A172 (cell line): ENCODE measurements around the gene LIMS2. TPM values are rescaled to one million over a fixed set of nuclear protein-coding genes. Genes with fewer than 3 reads are reported as not detected.

Experiments
- DNase-seq: peaks from one replicate; pipeline ENCODE4 v3.0.0-alpha.2; 2015; ENCODE audit warnings: low spot score
- total RNA-seq: library from RNA; depleted of rRNA; stranded (reverse); fragments of >200 nt; shearing (Covaris generic); gene quantifications from 2 replicates; pipeline ENCODE4 v1.2.3, GENCODE V29; 2014

Gene LIMS2
- total RNA-seq, 1 experiment from 2014 or later = 13.8 TPM

DNA sequence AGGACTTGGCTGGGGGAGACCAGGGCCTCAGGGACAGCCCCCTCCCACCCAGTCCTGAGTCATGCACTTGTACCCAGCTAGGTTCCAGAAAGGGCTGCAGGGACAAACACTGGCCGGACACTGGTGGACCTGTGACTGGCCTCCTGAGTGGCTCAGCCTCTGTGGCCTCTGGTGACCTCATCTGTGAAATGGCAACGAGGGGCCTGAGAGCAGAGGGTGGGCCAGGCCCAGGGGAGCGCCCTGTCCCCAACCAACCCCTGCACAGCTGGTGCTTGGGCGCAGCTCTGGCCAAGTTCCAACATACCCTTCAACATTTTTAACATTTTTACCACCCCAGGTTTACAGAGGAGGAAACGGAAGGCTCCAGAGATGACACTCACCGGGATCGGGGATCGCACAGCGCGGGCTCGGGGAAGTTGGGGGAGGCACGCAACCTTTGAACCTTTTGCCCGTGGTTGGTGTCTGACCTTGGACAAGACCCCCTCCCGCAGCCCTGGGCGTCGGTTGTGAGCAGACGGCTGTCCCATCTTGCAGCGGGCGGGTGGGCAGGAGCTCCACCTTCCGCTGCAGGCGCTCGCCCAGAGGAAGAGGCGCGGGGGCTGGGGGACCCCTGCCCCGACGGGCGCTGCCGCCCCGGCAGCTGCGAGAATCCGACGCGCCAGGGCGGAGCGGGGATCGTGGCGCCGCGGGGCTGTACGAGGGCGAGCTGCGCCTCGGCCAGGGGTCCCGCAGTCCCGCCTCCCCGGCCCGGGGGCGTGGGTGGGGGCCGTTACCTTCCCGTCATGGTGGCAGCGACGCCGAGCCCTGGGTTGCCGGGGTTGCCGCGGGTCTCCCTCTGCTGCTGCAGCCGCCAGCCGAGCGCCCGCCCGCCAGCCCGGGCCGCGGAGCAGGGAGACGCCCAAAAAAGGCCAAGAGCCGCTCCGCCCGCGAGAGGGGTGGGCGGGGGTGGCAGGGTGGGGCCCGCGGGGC is 805 bp downstream of the LIMS2 start:
- DNase-seq = peak; percentile 25

DNA sequence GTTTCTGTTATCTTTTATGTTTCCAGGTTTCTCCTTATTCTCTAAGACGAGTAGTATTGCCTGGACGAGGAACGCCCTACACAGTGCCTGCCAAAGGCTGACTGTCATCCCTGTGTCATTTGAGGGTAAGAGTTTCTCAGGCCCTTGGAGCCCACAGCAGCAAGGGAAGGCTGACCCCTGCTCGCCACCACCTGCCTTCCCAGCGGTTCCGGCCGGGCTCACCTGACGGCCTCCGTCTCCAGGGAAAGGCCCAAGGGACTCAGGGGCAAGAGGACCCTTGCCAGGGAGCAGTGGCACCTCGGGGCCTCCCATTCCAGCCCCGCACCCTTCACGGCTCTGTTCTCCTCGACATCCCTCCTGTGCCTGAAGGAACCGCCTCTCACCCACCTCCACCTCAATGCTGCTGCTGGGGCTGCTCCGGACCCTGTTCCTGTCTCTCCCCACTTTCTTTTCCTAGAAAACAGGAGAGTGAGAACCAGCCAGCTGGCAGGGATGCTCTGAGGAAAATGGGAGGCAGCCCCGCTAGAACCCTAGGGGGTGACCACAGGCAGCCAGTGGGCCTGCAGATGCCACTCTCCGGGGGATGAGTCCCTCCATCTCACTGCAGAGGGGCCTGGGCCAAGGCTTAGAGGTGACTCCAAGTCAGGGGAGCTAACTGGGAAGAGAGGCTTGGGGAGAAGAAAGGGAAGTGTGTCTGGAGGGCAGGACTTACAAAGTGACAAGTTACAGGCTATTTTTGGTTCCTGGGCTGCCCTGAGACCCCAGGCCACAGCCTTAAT is 1.9 kb downstream of the LIMS2 start:
- no peak for DNase-seq

DNA sequence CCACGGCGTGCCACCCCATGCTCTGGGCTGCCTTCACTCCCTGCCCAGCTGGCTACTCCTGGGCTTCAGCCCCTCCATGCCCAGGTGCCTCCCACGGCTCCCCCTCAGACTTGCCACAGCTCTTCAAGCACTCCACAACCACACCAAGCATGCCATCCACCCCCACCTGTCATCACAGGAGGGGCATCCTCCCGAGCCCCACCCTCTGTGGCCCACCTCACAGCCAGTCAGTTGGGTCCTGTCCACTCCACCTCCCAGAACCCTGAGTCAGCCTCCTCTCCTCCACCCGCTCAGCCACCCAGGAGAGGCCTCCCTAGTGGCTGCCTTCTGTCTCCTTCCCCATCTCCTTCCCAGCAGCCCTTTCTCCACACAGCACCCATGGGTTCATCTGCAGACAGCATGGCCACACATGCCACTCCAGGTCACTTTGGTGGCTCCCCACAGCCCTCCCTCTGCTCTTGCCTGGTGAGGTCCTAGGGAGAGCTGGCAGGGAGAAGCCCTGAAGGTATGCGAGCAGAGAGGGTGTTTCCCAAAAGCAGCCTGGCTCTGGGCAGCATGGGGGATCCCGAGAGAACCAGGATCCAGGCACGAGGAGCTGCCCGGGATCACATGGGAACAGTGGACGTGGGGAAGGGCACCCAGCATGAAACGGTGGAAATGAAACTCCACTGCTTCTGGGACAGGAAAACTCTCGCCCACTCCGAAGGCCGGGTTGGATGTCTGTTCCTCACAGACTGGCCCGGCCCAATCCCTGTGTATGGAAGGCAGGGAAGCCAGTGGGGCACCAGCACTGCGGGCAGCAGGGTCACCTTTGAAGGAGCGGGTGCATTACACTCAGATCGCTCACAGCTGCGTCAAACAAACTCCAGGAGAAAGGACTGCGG is 2.7 kb downstream of the LIMS2 start:
- no peak for DNase-seq

DNA sequence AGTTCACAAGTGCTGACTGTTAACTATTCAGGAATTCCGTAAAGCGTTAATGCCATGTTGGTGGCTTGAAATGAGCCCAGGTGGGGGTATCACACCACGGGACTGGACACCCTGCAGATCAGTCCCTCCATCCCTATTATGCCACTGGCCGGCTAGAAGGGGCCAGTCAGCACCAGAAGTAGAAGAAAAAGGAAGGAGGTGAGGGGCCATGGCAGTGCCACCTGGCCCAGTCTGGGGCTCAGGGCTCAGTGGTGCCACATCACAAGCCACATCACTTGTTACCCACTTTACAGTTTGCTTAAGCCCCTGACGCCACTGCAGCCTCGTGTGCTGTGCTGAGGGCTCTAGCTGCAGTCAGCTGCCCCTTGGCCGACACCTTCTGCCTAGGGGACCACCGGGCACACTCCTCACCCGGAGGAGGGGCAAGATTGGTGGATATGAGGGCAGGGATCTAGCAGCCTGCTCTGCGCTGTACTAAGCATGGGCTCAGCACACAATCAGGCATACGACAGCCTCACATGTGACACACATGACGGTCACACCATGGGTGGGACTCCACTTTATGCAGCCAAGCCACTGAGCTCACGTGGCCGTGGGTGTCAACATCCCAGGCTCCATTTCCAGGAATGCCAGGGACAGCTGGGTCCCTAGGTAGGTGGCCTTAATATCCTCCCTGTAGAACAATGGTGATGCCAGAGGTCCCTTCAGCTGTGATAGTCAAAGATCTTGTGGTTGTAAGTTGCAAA is 3.6 kb downstream of the LIMS2 start:
- DNase-seq = no peak

DNA sequence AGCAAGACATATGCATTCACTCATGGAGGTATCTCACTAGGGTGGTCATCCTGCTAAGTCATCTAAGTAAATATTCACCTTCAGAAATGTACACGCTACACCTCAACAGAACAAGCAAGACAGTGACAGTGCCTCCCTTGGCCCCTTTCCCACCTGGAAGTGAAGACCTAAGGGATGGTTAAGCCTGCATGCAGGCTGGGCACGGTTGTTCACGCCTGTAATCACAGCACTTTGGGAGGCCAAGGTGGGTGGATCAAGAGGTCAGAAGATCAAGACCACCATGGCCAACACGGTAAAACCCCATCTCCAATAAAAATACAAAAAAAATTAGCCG is 4.4 kb downstream of the LIMS2 start:
- DNase-seq = no peak

DNA sequence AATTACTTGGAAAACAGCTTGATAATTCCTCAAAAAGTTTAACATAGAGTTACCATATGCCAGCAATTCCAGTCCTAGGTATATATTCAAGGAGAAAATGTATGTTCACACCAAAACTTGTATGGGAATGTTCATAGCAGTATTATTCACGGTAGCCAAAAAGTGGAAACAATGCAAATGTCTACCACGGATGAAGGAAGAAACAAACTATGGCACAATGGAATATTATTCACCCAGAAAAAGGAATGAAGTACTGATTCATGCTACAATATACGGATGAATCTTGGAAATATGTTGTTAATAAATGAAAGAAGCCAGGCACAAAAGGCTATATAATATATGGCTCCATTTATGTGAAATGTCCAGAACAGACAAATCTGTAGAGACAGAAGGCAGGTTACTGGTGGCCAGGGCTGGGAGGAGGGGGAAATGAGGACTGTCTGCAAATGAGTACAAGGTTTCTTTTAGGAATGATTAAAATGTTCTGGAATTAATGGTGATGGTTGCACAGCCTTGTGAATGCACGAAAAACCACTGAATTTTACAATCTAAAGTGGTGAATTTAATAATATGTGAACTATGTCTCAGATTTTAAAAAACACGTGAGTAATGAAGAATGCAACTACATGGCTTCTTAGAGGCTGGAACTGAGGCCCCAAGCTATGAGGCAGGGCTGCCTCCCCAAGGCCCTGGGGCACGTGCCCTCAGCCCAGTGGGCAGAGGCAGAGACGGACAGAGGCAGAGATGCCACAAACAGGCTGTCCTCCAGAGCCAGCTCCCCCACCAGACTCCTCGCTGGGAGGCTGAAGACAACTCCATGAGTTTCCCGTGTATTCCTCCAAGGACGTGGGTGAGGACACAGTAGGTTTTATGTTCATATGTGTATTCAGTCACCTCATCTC is 5.0 kb downstream of the LIMS2 start:
- DNase-seq = no peak

DNA sequence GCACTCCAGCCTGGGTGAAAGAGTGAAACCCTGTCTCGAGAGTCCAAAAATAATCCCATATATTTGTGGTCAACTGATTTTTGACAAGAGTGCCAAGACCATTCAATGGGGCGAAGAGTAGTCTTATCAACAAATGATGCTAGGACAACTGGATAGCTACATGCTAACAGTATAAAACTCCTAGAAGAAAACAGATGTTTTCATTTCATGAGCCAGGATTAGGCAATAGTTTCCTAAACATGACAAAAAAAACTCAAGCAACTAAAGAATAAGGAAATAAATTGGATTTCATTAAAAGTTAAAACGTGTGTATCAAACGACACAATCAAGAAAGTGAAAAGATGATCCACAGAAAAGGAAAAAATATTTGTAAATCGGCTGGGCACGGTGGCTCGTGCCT is 6.3 kb downstream of the LIMS2 start:
- DNase-seq = no peak

DNA sequence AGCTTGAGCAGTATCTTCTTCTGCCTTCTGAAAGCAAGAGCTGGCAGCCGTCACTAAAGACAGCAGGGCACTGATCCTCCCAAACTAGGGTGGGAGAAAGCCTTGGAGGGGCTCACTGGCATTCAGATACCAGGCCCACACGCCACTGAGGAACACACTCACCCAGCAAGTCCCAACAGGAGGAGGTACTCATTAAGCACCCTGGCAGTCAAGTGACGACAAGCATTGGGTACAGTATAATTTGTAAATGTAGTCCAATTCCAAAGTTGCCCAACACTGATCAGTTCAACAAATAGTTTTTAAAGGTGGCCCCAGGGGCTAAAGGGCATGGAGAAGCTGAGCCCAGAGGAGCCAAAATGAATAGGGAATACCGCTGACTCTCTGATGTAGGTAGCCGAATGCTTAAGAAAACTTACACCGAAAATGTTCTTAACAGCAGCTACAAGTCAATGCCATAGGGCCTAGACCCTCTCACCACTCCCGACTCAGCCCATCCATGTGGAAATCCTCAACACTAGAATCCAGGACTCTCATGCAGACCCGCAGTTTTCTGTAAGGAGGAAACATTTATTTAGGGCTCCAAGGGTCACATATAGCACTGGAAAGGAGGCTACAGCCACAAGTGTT is 9.9 kb downstream of the LIMS2 start:
- DNase-seq = no peak

DNA sequence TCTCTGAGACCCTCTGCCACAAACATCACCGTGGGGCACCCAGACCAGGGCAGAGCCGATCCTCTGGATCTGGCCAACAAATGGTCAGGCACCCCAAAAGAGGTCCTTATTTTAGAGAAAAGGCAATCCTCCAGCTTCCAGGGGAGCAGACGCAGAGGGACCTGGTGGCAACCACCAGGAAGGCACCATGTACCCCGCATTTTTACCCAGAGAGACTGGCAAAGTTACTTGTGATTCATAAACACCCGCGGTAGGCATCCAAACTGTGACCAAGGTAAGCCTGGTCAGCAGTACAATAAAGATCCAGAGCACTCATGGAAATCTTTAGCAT is 10.5 kb downstream of the LIMS2 start:
- no peak for DNase-seq

DNA sequence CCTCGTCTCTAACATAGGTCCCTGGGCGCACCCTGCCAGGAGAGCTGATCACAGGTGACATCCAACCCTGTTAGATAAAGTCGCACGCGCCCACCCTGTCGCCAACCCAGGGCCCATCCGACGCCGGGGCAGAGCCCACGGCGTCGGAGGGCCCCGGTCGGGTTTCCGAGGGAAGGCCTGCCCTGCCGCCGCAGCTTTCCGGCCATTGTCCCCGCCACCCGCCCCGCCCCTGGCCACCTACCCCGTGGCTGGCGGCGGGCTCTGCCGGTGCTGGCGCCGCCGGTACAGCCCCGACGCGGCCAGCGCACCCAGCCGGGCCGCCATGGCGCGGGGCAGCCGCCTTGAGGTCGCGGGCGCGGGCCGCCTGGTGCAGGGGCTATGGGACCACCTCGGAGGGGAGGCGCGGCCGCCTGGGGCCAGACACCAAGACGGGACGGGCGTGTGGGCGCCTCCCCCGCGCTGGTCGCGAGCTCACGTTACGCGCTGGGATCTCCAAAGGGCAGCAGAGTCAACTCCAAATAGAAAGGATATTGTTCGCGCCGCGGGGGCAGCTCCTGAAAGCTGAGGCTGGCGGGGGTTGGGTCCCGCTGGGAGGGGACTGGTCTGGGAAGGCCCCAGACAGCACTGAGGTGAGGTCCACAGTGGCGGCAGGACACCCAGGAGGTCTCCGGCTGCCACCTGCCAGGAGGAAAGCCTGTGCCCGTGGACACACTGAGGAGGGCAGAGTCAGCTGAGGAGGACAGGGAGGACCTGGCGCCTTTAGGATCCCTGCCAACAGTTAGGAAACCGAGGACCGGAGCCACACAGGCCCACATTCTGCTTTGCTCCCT is 11.1 kb downstream of the LIMS2 start:
- DNase-seq = no peak

DNA sequence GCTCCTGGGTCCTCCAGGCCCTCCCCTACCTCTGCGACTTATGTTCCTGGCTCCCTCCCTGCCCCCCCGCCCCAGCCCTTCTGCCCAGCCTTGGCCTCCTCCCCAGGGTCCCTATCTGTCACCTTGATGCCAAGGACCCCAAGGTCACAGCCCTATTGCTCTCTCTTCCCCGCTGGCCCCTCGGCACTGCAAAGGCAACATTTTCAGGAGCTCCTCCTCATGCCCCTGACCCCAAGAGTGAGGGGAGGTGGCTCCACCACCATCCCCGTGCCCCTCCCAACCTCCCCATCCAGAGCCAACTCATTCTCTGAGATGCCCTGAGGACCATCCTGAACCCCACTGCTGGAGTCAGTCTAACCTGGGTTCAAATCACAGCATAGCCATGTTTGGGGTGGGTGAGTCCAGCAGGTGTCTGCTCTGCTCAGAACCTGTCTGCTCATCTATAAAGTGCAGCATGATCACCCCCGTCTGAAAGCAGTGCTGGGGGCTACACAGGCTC is 11.7 kb downstream of the LIMS2 start:
- DNase-seq = no peak

DNA sequence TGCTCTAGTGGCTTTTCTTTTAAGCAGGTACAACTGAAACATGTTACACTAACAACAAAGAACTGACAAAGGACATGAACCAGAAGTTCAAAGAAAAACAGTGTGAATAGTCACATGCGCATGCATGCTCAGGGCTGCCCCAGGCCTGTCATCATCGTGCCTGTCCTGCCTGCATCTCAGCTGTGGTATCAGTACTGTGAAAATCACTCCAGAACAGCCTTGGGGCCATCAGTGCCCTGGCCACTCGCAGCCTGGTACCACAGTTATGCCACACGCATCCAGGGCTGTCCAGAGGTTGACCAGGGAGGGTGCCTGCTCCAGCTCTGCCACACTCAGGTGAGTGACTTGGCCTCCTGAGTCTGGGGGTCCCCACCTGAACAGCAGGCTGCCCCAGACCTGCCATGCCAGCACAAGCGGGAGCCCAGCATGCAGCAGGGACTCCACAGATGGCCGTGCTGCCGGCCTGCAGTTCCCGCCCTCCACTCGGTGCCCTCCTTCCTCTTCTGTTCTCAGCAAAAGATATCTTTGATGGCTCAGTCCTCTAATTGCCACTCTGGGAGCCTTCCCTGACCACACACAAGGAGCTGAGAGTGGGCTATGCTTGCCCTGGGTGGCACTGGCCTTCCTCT is 12.3 kb downstream of the LIMS2 start:
- DNase-seq = no peak

DNA sequence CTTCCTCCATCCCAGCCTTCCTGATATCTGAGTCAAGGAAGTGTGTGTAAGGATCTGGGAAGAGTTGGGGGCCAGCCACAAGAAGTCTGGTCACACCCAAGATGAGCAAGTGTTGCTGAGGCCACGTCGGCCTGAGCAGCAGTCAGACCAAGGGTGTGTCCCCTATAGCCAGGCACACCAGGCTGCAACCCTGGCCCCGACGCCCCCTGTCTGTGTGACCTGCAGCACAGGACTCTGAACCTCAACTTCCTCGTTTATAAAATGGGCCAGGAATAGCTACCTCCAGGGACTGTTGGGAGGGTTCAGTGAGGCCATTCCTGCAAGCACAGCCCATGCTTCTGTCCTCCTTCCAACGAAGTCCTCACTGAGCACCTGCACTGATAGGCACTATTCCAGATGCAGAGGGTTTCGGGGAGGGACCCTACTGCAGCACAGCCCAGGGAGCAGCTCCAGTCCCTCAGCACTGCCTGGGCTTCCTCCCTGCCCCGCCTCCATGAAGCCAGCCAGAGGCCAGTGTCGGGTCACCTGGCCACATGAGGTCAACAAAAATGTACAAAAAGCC is 13.3 kb downstream of the LIMS2 start:
- DNase-seq = peak; percentile 55

DNA sequence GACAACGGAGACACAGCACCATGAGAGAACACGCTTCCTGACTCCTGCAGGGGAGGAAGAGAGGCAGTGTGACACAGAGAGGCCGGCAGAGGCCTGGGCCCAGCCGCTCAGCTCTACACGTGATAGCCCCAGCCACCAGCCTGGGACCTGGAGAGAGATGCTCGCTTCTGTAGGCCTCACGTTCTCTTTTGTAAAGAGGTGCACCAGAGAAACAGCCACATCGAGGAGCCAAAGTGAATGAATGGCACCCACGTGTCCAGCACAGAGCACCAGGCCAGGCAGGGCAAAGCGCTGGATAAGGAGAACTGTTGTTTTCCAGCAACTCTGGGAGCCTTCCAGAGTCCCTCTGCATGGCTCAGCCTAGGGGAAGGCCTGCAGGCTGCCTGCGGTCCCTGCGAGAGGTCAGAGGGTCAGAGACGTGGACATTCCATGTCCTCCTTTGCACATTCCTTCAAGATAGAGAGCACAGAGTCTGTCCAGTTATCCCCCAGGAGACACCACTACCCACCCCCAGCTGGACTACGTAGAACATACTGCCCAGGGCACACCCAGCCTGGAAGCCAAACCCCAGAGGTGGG is 14.2 kb downstream of the LIMS2 start:
- DNase-seq = no peak

DNA sequence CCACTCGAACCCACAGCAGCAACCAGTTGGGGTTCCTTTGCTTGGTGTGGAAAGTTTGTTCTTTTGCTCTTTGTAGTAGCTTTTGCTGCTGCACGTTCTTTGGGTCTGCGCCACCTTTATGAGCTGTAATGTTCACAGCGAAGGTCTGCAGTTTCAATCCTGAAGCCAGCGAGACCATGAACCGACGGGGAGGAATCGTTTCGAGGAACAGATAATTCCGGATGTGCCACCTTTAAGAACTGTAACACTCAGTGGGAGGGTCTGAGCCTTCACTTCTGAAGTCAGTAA is 15.1 kb downstream of the LIMS2 start:
- no peak for DNase-seq

DNA sequence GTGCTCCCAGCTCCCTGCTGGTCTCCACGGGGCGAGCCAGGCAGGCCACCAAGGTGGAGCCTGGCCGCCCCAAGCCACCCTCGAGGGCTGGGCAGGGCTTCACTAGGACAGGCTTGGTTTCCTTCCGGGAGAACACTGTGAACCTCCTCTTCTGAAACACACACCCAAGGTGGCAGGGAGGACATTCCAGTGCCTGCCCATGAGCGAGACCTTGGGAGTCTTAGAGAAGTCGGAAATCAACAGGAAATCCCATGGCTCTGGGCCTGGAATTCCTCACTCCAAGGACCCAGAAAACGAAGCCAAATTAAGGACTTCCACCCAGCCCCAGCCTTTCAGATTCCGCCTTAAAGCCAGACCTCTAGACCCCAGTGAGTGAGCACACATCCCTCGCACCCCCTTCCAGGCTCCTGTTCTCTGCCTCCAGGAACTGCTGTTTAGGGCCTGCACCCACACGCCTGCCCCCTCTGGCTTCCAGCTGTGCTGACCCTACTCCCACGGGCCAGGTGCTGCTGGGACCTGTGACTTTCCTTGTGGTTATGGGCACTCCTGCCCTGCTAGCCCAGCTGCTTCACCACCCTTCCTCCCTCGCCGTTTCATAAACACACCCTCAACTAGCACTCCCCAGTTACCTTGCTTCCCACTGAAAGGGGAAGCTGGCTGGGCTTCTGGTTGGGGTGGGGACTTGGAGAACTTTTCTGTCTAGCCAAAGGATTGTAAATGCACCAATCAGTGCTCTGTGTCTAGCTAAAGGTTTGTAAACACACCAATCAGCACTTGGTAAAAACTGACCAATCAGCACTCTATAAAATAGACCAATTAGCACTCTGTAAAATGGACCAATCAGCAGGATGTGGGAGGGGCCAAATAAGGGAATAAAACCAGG is 15.7 kb downstream of the LIMS2 start:
- DNase-seq = no peak
